Measurements from ENCODE around the gene ITIH1.

The ITIH1 gene

GRCh38 chr3:52790741-52791140 is 13.3 kb downstream of the ITIH1 start:
- no peak for DNase-seq

- DNase-seq: no peak
These were observed 14.0 kb downstream of the ITIH1 start for GRCh38 chr3:52791366-52791765.

- DNase-seq: no peak
These were observed 14.5 kb downstream of the ITIH1 start for GRCh38 chr3:52791928-52792327.

- DNase-seq: no peak
These were observed 15.0 kb downstream of the ITIH1 start for GRCh38 chr3:52792413-52792812.

- DNase-seq: no peak
These were observed 15.7 kb downstream of the ITIH1 start for GRCh38 chr3:52792961-52793695.

GRCh38 chr3:52793702-52794611 is 16.6 kb downstream of the ITIH1 start:
- no peak for DNase-seq

GRCh38 chr3:52794612-52795099 is 17.3 kb downstream of the ITIH1 start, which contains the start of gene ITIH3:
Gene ITIH3, plus strand, starts transcription at chr3:52794796. Its CDS starts 8 bp downstream, at chr3:52794804.
- DNase-seq: no peak

- no peak for DNase-seq
These were observed 18.0 kb downstream of the ITIH1 start for GRCh38 chr3:52795298-52795900.

- no peak for DNase-seq
These were observed 19.0 kb downstream of the ITIH1 start for GRCh38 chr3:52796411-52796810.

GRCh38 chr3:52798376-52798977 is 21.1 kb downstream of the ITIH1 start:
- DNase-seq: no peak

- no peak for DNase-seq
These were observed 21.6 kb downstream of the ITIH1 start for GRCh38 chr3:52798978-52799476.

GRCh38 chr3:52800079-52800478 is 22.7 kb downstream of the ITIH1 start:
- DNase-seq: no peak

GRCh38 chr3:52801839-52802238 is 24.4 kb downstream of the ITIH1 start:
- DNase-seq: no peak

GRCh38 chr3:52805270-52806039 is 28.1 kb downstream of the ITIH1 start:
- DNase-seq: no peak

- no peak for DNase-seq
These were observed 31.8 kb downstream of the ITIH1 start for GRCh38 chr3:52809149-52809548.

GRCh38 chr3:52809662-52810377 is 32.4 kb downstream of the ITIH1 start:
- DNase-seq: no peak

- DNase-seq: no peak
These were observed 33.5 kb downstream of the ITIH1 start for GRCh38 chr3:52810923-52811322.

GRCh38 chr3:52811452-52812011 is 34.1 kb downstream of the ITIH1 start:
- no peak for DNase-seq

GRCh38 chr3:52813810-52814209 is 36.4 kb downstream of the ITIH1 start:
- DNase-seq: no peak

- DNase-seq: no peak
These were observed 38.8 kb downstream of the ITIH1 start for GRCh38 chr3:52816199-52816598.

GRCh38 chr3:52816654-52817053 is 39.3 kb downstream of the ITIH1 start:
- no peak for DNase-seq

Data from HCEC 1CT (cell line).